HG02623 (cell line): ENCODE data around the gene ARID1B.
"Not testable (repeated sequence)": the region's sequence is repeated elsewhere in the genome, so short reads cannot be mapped to it uniquely, and the experiment has no call there.

ENCODE experiments used
- ATAC-seq: cut with Tn5 transposase; IDR thresholded peaks from one replicate; pipeline ENCODE4 v1.9.1; 2021; ENCODE audit warnings: moderate library complexity; ENCODE audit not compliant: unreplicated experiment

The ARID1B gene

DNA sequence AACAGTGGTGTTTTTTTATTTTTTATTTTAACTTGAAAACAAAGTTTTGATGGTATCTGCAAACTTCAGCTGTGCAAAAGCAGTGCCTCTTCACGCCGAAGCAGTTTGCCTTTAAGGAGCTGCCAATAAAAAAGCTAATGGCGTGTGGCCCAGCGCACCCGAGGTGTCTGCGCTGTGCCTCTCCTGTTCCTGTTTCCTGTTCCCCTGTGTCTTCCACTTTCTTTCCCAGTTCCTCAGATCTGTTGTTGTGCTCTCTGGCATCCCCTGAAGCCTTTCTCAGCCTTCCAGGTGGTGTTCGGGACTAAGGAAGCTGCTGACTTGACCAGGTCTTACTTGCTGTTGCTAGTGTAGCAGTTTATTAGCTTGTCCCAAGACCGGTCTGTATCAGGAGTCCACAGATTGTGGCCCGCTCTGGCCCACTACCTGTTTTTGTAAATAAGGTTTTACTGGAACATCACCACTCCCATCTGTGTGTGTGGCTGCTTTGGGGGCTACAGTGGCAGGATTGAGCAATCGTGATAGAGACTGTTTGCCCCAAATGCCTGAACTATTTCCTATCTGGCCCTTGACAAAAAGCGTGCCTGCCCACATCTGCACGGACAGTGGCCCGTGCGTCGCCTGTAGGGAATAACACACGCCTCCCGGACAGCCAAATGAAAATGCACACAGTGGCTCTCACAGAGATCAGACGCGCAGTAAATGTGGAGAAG lies 367.8 kb downstream of the ARID1B start:
- ATAC-seq: no peak

- ATAC-seq: no peak
These were observed 368.6 kb downstream of the ARID1B start for GRCh38 chr6:157145656-157146285.

GRCh38 chr6:157147054-157148026 lies 370.2 kb downstream of the ARID1B start:
- not testable (repeated sequence) for ATAC-seq

GRCh38 chr6:157148391-157149323 lies 371.5 kb downstream of the ARID1B start:
- no peak for ATAC-seq

GRCh38 chr6:157150076-157150475 lies 372.9 kb downstream of the ARID1B start:
- no peak for ATAC-seq

GRCh38 chr6:157151029-157151428 lies 373.9 kb downstream of the ARID1B start:
- ATAC-seq: no peak

DNA sequence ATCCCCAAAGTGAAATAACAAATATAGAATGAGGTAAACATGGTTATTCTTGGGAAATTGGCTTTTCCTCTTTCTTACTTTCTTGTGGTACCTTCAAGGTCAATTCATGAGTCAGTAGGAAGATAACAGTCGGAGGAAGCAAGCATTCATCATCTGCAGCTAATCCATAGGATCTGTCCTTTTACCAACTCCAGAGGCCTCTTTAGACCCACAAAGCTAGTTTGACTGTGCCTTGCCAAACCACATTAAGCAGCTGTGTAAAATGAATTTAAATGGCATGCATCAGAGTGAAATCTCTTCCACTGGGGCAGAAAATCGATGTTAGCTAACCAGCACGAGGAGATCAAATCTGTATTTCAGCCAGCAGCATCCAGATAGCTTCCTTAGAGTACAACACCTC lies 374.8 kb downstream of the ARID1B start:
- no peak for ATAC-seq

DNA sequence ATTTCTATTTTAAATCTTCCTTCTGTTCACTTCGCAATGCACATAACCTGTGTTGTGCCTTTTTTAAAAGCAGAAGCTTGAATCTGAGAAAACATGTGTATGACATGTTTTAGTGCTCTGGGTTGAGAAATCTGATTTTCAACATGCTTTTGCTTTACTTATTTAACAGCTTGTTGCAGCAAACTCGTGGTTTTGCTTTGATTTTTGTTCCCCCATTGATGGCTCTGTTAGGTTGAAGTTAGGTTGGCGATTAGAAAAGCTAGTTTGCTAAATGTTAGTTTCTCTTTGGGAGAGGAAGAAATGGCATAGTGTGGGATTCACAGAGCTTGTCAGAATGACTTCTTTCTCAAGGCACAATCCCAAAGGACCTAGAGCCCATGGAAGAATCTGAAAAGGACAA lies 375.4 kb downstream of the ARID1B start:
- no peak for ATAC-seq

- no peak for ATAC-seq
These were observed 378.6 kb downstream of the ARID1B start for GRCh38 chr6:157155804-157156203.

- no peak for ATAC-seq
These were observed 380.1 kb downstream of the ARID1B start for GRCh38 chr6:157157258-157157657.

GRCh38 chr6:157158456-157158855 lies 381.3 kb downstream of the ARID1B start:
- ATAC-seq: no peak

DNA sequence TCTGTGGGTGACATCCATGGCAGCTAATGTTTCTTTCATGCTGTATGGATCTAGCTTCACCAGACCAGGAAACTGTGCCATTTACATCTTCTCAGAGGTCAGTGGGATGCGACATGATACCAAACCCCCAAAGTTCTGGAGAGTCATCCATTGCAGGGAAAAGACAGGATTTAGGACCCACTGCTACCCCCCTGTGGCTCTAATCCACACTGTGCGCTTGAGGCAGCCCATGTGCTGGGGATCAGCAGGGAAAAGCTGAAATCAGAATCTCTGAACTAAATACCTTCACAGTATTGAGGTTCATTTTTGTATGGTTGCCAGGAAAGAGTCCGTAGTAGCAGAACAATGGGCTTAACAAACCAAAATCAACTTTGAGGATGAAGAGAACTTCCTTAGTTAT lies 381.7 kb downstream of the ARID1B start:
- no peak for ATAC-seq

DNA sequence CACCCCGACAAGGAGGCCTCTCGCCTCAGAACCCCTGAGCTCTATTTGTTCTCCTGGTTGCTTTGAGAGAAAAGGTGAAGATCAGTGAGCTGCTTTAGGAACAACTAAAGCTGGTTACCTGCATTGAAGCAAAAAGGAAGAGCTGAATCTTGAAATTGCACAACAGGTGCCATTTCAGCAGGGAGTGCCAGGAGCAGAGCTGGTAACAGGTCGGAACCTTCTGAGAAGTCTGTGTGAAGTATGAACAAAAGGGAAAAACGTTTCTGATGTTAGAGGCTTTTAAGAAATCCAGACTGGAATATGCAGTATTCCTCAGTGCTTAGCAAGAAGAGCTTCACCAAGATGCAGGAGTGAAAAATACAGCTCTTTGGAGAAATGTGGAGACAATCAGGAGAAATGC lies 382.2 kb downstream of the ARID1B start:
- no peak for ATAC-seq

- no peak for ATAC-seq
These were observed 384.7 kb downstream of the ARID1B start for GRCh38 chr6:157161912-157162311.

DNA sequence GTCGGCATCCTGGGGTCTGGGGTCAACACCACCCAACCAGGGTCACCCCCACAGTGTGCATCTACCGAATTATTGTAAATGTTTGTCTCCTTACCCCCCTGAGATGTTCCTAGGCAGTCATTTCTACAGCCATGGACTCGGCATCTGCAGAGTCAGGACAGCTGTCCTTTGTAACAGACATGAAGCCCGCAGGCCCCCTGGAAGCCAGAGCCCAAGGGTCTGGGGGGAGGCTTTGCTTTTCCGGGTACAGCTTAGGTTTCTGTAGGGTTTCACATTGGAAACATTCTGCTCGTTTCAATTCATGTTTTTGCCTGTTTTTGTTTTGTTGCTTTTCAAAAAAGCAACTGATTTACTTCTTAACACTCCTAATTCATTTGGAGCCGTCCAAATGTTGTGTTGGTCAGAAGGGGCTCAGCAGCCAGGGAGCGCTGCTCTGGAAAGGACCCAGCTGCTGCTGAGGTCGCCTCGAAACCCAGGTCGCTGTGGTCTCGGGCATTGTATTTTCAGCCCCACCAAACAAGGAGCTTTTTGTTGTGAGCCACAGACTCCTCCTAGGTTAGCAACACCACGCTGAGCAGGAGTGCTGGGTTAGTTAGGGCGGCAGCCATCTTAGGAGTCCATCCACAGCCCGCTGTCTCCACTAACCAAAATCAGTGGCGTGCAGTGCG lies 385.7 kb downstream of the ARID1B start:
- no peak for ATAC-seq

DNA sequence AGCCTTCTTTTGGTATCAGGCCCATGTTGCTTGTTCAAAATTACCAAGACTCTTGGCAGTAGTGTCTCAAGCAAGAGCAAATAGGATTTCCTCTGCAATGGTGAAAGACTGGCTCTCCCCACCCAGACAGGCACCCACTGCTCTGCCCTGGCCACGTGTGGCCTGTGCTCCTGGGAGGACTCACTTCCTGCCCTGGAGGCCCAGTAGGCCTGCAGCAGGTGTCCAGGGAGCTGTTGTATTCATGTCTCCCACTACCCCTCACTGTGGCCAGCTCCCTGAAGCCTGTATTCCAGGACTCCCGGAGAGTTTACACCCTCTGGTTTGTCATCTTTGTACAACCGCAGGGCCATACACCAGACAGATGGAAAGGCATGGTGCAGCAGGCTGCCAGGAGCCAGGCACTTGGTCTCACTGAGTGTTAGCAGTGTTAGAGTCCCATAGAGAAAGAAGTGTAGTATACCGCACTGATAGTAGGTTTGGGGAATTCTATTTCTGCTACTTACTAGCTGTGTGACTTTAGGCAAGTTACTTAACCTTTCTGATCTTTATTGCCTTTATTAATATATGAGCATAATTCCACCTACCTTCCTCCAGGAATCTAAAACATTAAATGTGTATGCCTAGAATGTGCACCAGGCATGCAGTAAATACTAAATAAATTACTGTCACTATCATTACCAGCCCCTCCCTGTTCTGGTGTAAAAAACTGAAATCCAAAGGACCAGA lies 386.4 kb downstream of the ARID1B start:
- no peak for ATAC-seq

GRCh38 chr6:157164972-157165371 lies 387.8 kb downstream of the ARID1B start:
- ATAC-seq: no peak

- no peak for ATAC-seq
These were observed 389.6 kb downstream of the ARID1B start for GRCh38 chr6:157166784-157167183.

DNA sequence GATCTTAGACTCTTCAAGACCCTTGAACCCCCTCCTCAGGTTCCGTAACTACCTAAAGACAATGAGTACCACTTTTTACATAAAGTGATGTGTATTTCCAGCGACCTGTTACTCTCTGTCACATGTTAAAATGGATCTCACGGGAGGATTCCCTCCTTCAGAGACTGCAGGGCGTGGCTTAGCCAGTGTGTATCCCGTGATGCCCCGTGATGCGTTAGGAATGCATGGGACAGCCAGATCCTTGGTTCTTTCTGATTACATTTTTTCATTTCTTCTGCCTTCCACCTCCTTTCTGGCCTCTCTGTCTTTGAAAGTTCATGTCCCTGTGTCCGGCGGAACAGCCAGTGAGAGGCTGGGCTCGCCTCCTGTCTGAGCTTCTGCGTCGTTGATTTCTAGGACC lies 390.7 kb downstream of the ARID1B start:
- ATAC-seq: no peak
